ENCODE results near the gene LPIN1.

GRCh38 chr2:11797846-11798245 lies 51.4 kb downstream of the LPIN1 start:
- TF ChIP-seq CTCF (IDR thresholded peaks at IDR 0.05; ENCODE audit: poor library complexity) = no peak
- TF ChIP-seq EZH2 (IDR thresholded peaks at IDR 0.05; ENCODE audit: borderline replicate concordance) = no peak
- no peak for TF ChIP-seq EZH2phosphoT487 (IDR thresholded peaks at IDR 0.05; ENCODE audit: low read depth, severe bottlenecking, unreplicated experiment)
